ENCODE results near the gene TMEM190. TPM values are rescaled to one million over a fixed set of nuclear protein-coding genes. Genes with fewer than 3 reads are reported as not detected.

TMEM190 gene
- total and polyA plus RNA-seq, 9 of the 15 experiments (the other 6 are each of a cell fraction or from before 2014, with no cell fraction given) = not detected

DNA sequence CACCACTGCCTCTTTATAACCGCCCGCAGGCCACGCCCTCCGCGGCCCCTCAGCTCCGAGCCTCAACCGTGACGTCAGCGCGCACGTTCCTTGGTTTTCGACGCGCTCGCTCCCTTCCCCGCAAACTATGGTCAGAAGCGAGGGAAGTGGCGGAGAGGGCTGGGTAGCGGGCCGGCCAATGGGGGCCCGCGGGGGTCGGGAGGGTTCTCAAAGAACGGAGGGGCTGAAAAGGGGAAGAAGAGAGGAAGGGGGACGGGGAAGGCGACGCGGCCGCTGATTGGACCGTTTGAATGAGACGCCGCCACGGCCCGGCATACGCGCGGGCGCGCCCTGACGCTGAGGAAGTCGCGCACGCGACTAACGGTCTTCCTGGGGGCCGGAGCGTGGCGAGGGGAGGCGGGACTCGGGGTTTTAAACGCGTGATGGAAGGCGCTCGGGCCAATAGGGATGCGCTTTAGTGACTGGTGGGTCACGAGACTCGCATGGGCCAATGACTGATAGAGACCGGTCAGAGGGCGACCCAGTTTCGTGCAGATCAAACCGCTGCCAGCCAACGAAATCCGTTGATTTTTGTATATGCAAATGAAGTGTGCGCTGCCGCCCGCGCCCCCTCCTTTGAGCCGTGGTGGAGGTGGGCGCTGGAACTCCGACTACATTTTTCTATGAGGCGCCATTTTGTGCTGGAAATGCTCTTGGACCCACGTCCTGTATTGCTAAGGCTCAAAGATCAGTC is 31.3 kb downstream of the TMEM190 start (continued):
- TF ChIP-seq ZFPM2 (CRISPR knock-in tag; IDR thresholded peaks at IDR 0.05) (no peak), E2F1 (CRISPR knock-in tag; IDR thresholded peaks at IDR 0.05) (peak; percentile 99), SLC30A9 (CRISPR knock-in tag; IDR thresholded peaks at IDR 0.05) (no peak), RFX1 (IDR thresholded peaks at IDR 0.05) (no peak), ZKSCAN8 (CRISPR knock-in tag; IDR thresholded peaks at IDR 0.05) (no peak), SIN3B (IDR thresholded peaks at IDR 0.05; ENCODE audit: low read depth) (no peak), PPARD (CRISPR knock-in tag; IDR thresholded peaks at IDR 0.05) (no peak), KAT2B (IDR thresholded peaks at IDR 0.05; ENCODE audit: low read depth, low read length) (no peak), ARNT (IDR thresholded peaks at IDR 0.05) (no peak), SIRT6 (IDR thresholded peaks at IDR 0.05; ENCODE audit: low read depth, low read length) (no peak), CGGBP1 (CRISPR knock-in tag; IDR thresholded peaks at IDR 0.05) (no peak), NFYB (IDR thresholded peaks at IDR 0.05; ENCODE audit: extremely low read depth, insufficient read length) (peak; percentile 83), USF2 (CRISPR knock-in tag; IDR thresholded peaks at IDR 0.05) (peak; percentile 95), ATF4 (CRISPR knock-in tag; IDR thresholded peaks at IDR 0.05) (no peak), ZNF146 (CRISPR knock-in tag; IDR thresholded peaks at IDR 0.05; ENCODE audit: unreplicated experiment) (no peak), ZFP1 (CRISPR knock-in tag; IDR thresholded peaks at IDR 0.05) (no peak), SMARCE1 (IDR thresholded peaks at IDR 0.05) (no peak), NR1H2 (CRISPR knock-in tag; IDR thresholded peaks at IDR 0.05) (peak; percentile 88; the same call in 1 of the 2 replicates), CBX8 (IDR thresholded peaks at IDR 0.05; ENCODE audit: borderline replicate concordance, extremely low read depth, low read depth, low read length, poor library complexity, severe bottlenecking) (no peak), FOXP4 (CRISPR knock-in tag; IDR thresholded peaks at IDR 0.05; ENCODE audit: borderline replicate concordance) (no peak; the same call in 1 of the 2 replicates), STAT5B (CRISPR knock-in tag; IDR thresholded peaks at IDR 0.05) (no peak), HMG20B (CRISPR knock-in tag; IDR thresholded peaks at IDR 0.05) (no peak)

Measured in K562 (cell line).